Suppressor macrophage treated with lipopolysaccharide for 1 hour (primary cell): ENCODE results near the gene NPTX1.
"Not testable (repeated sequence)": the region's sequence is repeated elsewhere in the genome, so short reads cannot be mapped to it uniquely, and the experiment has no call there.

Experiments used
- DNase-seq, 3 donors: peaks; one replicate each; pipeline ENCODE4 v3.0.0-alpha.2; 2020 to 2022

NPTX1 gene

GRCh38 chr17:80475910-80476876 lies at the start of gene NPTX1:
Gene NPTX1, minus strand, starts transcription at chr17:80476607. Its CDS starts 161 bp downstream, at chr17:80476446.
- peak in 1 of 3 donors; percentile 36 for DNase-seq

GRCh38 chr17:80523956-80524712 lies 47.7 kb upstream of the NPTX1 start:
- DNase-seq, result no peak

GRCh38 chr17:80523054-80523744 lies 46.8 kb upstream of the NPTX1 start:
- DNase-seq, result no peak

GRCh38 chr17:80520810-80521455 lies 44.5 kb upstream of the NPTX1 start:
- DNase-seq, result no peak

GRCh38 chr17:80519091-80519781 lies 42.8 kb upstream of the NPTX1 start:
- no peak for DNase-seq

- DNase-seq, result no peak
Observed at GRCh38 chr17:80518392-80518791, 42.0 kb upstream of the NPTX1 start.

GRCh38 chr17:80517641-80518040 lies 41.2 kb upstream of the NPTX1 start:
- no peak for DNase-seq

- DNase-seq, result no peak
Observed at GRCh38 chr17:80516171-80516932, 39.9 kb upstream of the NPTX1 start.

GRCh38 chr17:80513892-80514291 lies 37.5 kb upstream of the NPTX1 start:
- DNase-seq, result no peak

- no peak for DNase-seq
Observed at GRCh38 chr17:80513201-80513600, 36.8 kb upstream of the NPTX1 start.

GRCh38 chr17:80512233-80512632 lies 35.8 kb upstream of the NPTX1 start:
- DNase-seq, result no peak

- DNase-seq, result no peak
Observed at GRCh38 chr17:80511222-80512180, 35.1 kb upstream of the NPTX1 start.

GRCh38 chr17:80510772-80511171 lies 34.4 kb upstream of the NPTX1 start:
- no peak for DNase-seq

GRCh38 chr17:80510132-80510531 lies 33.7 kb upstream of the NPTX1 start:
- no peak for DNase-seq

GRCh38 chr17:80509311-80509710 lies 32.9 kb upstream of the NPTX1 start:
- no peak for DNase-seq

- DNase-seq, result no peak
Observed at GRCh38 chr17:80507965-80508364, 31.6 kb upstream of the NPTX1 start.

- DNase-seq, result not testable (repeated sequence)
Observed at GRCh38 chr17:80507177-80507576, 30.8 kb upstream of the NPTX1 start.

- no peak for DNase-seq
Observed at GRCh38 chr17:80504686-80505413, 28.4 kb upstream of the NPTX1 start.

GRCh38 chr17:80503921-80504320 lies 27.5 kb upstream of the NPTX1 start:
- DNase-seq, result no peak
